Stomach (tissue), 4 donors: Measurements from ENCODE around the gene HMOX2.

Experiments used
- EP300 ChIP-seq: sonication (generic); formaldehyde crosslinking; IDR thresholded peaks from one replicate; pipeline ENCODE4 v1.6.1; 2017; ENCODE audit warnings: antibody characterized with exemption
- POLR2A ChIP-seq, 4 donors: fragments of 450-650 bp; IDR thresholded peaks; one replicate each; pipeline ENCODE4 v1.6.1; 2016; ENCODE audit warnings: antibody characterized with exemption in 4 of 4, control low read depth in 2 of 4, mild to moderate bottlenecking in 1 of 4, moderate library complexity in 1 of 4
- TF ChIP-seq, protein P1 (sequence below), 7 experiments: fragments of 450-650 bp in 4 of 7; fragments of 200-600 bp in 3 of 7; sonication (generic) in 3 of 7; IDR thresholded peaks; one replicate each; pipeline ENCODE4 v1.5.1; 2016 to 2019; ENCODE audit warnings: antibody characterized with exemption in 7 of 7, control low read depth in 2 of 7, mild to moderate bottlenecking in 1 of 7

DNA sequence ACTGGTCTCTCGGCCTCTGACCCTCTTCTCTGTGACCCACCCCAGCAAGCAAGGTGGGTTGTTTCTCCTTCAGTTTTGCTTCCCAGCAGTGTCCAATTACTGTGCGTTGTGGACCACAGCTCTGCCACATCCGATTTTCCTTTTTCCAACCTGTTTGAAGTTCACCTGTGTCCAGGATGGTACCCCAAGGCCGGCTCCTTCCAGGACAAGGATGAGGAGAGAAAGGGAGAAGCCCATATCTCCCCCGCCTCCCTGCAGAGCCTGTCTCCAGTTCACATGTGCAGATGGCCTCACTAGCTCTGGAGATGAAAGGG is 15.3 kb upstream of the HMOX2 start:
- TF ChIP-seq POLR2A (IDR thresholded peaks at IDR 0.05) = no peak
- no peak for TF ChIP-seq EP300
- TF ChIP-seq, protein P1, sequence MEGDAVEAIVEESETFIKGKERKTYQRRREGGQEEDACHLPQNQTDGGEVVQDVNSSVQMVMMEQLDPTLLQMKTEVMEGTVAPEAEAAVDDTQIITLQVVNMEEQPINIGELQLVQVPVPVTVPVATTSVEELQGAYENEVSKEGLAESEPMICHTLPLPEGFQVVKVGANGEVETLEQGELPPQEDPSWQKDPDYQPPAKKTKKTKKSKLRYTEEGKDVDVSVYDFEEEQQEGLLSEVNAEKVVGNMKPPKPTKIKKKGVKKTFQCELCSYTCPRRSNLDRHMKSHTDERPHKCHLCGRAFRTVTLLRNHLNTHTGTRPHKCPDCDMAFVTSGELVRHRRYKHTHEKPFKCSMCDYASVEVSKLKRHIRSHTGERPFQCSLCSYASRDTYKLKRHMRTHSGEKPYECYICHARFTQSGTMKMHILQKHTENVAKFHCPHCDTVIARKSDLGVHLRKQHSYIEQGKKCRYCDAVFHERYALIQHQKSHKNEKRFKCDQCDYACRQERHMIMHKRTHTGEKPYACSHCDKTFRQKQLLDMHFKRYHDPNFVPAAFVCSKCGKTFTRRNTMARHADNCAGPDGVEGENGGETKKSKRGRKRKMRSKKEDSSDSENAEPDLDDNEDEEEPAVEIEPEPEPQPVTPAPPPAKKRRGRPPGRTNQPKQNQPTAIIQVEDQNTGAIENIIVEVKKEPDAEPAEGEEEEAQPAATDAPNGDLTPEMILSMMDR (IDR thresholded peaks at IDR 0.05) = no peak
